Measurements from ENCODE around the gene CDH23.
"Not testable (repeated sequence)": the region's sequence is repeated elsewhere in the genome, so short reads cannot be mapped to it uniquely, and the experiment has no call there.

Gene CDH23

DNA sequence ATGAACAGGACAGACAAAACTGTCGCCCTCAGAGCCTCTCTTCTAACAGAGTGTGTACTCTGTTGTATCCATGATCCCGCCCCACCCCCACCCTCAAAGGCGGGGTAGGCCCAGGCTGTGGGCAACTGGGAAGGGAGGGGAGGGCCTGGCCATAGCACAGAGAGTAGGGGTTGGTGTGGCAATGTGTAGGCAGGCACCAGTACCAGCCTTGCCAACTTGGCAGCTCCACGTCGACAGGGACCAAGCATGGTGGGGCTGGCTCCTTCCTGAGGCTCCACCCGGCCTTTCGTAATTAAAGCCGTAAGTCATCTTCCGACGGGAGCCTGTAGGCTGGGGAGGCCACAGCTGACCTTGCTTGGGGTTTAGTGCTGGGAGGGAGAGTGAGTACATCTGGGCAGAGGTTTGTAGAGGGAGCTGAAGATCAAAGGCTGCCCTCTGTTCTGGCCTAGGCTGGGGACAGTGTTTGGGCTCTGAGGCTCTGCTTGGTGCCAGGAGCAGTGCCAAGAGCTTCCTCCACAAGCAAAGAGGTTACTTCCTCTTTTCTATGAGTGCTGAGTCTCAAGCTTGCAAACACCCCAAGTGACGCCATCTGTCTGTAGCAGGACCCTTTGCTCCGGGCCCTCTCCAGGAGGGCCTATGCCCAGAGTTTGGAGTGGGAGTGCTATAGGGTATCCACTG, 201.2 kb downstream of the CDH23 start:
- no peak for DNase-seq (ENCODE audit: extremely low read depth in 1 of 2, low read depth in 1 of 2)

DNA sequence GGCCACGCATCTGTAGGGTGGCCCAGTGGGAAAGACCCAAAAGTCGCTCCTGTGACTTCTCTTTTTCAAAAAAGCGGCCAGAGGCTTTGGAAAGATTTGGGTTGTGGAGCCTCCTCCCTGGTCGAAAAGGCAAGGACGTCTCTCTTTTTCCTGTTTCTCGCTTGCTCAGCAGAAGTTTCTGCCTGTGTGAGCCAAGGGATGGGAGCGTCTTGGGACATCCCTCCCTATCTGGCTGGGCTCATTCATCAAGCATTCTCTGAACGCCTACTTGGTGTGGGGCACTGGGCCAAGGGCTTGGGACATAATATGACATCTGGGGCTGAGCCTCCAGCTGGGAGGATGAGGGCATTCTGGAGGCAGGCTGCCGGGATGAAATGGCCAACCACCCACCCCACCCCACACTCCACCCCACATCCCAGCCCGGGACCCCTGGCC, 201.9 kb downstream of the CDH23 start:
- DNase-seq (ENCODE audit: extremely low read depth in 1 of 2, low read depth in 1 of 2): no peak

DNA sequence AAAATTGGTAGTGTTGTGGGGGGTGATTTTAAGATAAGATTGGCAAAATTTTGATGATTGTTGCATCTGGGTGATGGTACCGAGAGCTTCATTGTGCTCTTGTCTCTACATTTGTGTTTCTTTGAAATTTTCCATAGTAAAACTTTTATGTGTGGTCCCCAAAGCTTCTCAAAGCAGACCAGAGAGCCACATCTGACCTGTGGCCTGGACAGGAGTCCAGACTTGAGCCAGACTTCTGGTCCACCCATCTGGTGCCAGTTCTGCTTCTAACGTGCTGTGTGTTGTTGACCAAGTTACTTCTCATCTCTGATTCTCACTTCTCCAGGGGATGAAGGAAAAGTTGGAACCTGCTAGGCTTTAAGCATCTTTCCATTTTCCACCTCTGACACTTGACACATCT, 202.8 kb downstream of the CDH23 start:
- no peak for DNase-seq (ENCODE audit: extremely low read depth in 1 of 2, low read depth in 1 of 2)

DNA sequence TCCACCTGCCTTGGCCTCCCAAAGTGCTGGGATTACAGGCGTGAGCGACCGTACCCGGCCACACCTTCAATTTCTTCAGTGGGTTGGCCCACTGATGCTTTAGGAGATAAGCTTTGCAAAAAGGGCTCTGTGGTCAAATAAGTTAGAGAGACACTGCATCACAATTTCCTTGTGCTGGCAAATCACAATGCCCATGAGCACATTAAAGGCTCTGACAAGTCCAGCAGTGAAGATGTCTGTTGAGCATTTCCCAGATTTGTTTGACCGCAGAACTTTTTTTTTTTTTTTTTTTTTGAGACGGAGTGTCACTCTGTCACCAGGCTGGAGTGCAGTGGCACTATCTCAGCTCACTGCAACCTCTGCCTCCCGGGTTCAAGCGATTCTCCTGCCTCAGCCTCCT, 203.5 kb downstream of the CDH23 start:
- DNase-seq (ENCODE audit: extremely low read depth in 1 of 2, low read depth in 1 of 2): not testable (repeated sequence)

DNA sequence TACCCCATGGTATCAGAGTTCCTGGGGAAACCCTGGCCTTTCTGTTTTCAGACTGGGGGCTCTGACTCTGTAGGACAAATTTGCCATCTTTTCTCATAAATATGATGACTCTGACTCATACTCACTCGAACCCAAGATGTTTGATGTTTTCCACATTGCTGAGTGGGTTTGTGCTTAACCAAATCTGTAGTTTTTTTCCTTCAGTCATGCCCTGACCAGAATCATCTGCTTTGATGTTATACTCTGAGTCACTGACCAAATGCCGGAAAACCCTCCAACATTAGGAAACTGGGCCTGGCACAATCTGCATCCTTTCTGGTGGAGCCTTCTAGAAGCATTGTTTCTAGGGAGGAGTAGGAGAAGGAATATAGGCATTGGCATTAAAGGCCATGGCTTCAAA, 204.1 kb downstream of the CDH23 start:
- no peak for DNase-seq (ENCODE audit: extremely low read depth in 1 of 2, low read depth in 1 of 2)

DNA sequence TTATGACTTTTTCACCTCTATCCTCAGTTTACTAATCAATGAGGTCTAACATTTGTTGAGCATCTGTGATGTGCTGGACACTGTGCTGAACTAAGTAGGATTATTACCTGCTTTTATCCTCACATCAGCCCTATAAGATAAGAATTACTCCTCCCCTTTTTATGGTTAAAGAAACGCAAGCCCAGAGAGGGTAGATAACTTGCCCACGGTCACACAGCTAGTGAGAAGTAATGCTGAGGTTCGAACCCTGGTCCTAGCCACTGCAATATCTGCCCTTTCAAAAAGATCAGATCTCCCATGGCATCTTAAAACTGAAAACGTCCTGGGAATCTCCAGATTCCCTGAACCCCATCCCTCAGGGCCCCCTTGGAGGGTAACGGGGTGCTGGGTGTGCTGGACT, 204.6 kb downstream of the CDH23 start:
- DNase-seq (ENCODE audit: extremely low read depth in 1 of 2, low read depth in 1 of 2): no peak

DNA sequence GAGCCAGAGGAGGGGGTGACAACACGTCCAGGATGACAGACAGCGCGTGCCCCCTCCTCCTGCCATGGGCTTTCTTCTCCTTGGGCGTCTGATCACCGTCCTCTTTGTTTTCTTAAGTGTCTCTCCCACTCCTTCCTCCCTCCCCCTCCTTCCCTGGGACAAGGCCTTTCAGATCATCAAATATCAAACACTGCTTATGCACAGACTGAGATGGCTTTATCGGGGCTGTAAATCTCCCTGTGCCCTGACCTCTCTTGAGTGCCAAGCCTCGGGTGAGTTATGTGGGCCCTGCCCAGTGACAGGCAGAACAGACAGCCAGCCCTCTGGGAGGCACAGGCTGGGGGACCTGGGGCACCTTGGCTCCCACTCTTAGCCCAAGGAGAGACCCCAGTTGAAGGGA, 206.4 kb downstream of the CDH23 start:
- DNase-seq (ENCODE audit: extremely low read depth in 1 of 2, low read depth in 1 of 2): no peak

DNA sequence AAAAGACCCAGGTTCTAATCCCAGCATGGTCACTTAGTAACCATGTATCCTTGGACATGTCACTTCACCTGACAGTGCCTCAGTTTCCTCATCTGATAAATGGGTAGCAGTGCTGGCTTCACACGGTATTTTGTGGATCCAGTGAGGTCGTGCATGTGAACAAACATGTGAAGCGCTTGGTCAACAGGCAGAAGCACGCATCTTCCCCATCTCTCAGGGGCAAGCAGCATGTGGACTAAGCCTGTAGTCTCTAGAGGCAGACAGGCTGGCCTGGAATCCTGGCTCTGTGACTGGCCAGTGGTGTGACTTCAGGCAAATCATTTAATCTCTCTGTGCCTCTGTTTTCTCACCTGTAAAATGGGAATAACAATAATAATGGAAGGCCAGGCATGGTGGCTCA, 207.0 kb downstream of the CDH23 start:
- DNase-seq (ENCODE audit: extremely low read depth in 1 of 2, low read depth in 1 of 2): no peak

DNA sequence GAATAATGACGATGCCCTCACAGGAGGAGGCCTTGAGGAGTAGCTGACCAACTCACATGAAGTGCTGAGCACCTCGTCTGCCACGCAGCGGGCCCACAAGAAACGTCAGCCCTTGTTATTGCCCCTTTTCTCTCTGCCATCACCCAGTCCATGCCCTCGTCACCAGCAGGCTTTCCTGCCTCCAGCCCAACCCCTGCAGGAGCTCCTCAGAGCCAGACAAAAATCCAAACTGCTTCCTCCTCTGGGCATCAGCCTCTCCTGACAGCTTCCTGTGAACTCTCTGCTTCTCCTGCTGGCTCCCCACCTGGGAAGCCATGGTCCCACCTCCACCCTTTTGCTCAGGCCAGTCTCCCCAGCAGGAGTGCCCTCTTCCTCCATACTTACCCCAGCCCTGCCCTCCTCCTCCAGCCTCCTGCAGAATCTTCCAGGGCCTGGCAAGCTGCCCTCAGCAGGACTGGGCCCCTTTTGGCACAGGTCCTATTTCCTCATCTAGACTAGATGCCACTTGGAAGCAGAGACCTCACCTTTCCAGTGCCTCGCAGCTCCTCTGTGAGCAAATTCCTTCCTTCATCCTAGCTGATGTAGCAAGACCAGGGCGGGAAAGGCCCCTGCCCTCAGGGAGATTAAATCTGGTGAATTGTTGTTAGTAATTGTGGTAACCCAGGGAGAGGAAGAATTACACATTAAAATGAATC, 207.8 kb downstream of the CDH23 start:
- no peak for DNase-seq (ENCODE audit: extremely low read depth in 1 of 2, low read depth in 1 of 2)

DNA sequence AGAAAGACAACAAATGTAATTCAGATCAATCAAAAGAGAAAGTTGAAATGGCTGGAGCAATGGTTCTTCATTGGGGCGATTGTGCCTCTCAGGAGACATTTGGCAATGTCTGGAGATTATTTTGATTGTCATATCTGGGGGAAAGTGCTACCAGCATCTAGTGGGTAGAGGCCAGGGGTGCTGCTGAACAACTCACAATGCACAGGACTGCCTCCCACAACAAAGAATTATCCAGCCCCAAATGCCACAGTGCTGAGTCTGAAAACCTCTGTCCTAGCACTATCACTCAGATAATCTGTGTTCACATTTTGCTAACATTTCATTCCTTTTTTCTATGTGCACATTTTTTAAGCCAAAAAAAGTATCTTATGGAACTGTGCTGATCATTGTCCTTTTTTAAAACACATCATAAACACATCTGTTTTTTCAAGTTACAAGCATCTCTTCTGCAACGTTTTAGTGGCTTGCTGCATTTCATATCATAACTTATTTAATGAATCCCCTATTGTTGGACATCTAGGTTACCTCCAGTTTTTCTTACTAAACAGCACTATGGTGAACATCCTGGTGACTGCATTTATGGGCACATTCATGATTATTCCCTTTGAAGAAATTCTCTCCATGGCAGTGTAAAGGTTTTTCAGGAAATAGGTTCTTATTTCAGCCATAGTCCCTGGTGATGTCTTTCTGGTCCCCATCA, 208.7 kb downstream of the CDH23 start:
- DNase-seq (ENCODE audit: extremely low read depth in 1 of 2, low read depth in 1 of 2): no peak

DNA sequence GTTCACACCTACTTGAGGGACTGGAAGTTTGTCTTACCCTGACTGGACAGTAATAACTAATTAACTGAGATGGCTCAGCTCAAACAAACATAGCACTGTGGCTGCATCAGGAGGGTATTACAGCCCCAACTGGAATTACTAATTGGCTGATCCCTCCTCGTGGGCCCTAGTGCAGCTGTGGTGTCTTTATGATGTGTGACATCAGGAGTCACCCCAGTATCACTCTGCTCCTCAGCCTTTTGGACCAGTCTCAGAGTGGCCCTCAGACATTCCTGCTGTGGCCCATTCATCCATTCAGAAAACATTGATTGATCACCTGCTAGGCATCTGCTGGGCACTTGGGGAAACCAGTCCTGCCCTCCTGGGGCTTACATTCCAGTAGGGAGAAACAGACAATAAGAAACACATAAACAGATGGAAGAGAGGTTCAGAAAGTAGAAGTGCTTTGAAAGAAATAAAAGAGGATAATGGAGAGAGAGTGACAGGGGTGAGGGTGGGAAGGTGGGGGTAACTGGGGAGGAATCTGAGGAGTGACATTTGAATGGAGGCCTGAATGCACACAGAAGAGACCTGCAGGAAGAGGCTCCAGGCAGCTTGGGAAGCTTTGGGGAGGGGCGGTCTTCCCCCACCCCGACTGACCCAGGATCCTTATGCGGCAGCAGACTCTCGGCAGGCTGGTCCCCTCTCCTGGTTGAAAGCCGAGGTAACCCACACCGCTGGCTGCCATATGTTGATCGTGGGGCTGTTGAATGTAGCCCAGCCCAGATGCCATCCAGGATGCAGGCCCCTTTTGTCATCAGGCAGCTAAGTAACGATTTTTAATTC, 209.7 kb downstream of the CDH23 start:
- no peak for DNase-seq (ENCODE audit: extremely low read depth in 1 of 2, low read depth in 1 of 2)

DNA sequence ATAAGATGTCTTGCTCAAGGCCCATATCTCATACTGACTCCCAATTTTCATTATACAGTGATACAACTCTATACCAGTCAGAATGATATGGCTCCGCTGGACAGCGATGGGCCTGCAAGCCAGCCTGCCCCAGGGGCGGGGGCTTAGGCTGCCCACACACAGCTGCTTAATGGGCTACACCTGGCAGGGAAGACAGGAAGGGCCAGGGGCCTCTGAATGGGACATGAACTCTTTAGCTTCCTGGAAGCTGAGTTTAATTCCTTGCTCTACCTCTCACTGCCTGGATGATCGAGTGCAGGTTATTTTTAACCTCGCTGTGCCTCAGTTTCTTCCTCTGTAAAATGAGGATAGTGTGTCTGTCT, 210.3 kb downstream of the CDH23 start:
- DNase-seq (ENCODE audit: extremely low read depth in 1 of 2, low read depth in 1 of 2): no peak

DNA sequence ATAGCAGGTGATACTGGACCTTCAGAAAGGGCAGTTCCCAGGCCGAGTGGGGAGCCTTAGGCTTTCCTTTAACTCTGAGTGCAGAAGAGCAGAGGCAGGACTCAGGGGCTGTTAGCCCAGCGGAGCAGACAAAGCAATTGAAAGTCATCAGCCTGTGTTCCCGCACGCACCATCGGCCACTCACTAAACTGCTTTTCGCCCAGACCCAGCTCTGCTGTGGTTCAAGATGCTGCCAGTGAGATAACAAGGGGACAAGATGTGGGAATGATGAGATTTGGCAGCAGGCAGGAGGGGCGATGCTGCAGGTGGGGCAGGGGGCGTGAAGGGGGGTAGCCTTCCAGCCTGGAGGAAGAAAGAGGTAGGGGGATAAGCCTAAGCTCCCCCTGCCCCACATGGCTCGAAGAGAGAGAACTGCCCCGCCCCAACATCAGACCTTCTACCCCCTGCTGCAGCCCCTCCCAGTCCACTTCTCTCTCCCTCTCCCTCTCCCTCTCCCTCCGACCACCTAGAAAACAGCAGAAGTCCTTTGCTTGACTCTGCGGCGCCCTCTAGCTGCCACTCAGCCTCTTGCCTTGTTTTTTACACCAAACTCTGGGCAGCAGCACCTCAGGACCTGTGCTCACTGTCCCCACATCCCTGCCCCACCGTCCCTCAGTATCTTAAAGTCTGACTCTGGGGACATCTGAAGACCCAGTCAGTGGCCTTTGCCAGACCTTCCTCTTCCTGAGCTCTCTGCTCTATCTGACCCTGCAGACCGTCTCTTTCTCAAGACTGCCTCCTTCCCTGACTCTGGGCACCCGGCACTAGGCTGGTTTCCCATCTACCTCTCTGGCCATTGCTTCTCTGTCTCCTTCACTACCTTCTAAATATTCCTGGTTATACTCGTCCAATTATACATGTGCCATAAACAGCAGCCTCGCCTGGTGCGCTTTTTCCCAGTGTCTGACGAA, 212.4 kb downstream of the CDH23 start:
- DNase-seq (ENCODE audit: extremely low read depth in 1 of 2, low read depth in 1 of 2): peak; percentile 5 to 51

DNA sequence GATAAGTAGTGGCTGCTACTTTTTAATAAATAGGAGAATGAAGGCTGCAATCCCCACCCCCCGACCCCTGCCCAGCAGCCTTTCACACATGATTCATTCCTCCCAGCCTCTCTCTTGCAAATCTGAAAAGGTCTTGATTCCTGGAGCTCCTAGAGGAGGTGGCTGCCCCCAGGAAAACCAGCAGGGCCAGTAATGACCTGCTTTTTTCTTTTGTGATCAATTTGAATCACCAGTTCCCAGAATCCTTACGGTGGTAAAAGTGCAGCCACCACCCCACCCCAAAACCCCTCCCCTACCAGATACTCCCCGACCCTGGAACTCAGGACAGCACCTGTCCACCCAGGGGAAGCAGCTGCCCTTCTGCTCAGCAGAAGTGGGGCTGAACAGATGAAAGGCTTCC, 213.9 kb downstream of the CDH23 start:
- DNase-seq (ENCODE audit: extremely low read depth in 1 of 2, low read depth in 1 of 2): no peak

DNA sequence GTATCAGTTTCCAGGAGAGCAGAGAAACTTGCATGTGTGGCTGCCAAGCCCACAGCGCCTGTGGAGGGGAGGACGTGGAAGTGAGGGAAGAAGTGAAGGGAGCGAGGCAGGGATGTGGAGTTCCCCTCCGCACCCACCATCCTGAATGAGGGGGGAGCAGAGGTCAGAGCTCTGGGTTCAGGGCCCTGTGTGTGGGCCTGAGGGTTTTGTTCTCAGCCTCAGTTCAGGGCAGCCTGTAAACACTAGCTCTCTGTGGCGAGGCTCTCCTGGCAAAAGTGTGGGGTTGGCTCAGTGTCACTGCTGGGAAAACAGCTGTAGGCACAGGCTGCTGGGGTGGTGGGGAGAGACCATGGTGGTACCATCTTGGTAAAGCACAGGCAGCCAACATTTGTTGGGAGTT, 214.4 kb downstream of the CDH23 start:
- no peak for DNase-seq (ENCODE audit: extremely low read depth in 1 of 2, low read depth in 1 of 2)

DNA sequence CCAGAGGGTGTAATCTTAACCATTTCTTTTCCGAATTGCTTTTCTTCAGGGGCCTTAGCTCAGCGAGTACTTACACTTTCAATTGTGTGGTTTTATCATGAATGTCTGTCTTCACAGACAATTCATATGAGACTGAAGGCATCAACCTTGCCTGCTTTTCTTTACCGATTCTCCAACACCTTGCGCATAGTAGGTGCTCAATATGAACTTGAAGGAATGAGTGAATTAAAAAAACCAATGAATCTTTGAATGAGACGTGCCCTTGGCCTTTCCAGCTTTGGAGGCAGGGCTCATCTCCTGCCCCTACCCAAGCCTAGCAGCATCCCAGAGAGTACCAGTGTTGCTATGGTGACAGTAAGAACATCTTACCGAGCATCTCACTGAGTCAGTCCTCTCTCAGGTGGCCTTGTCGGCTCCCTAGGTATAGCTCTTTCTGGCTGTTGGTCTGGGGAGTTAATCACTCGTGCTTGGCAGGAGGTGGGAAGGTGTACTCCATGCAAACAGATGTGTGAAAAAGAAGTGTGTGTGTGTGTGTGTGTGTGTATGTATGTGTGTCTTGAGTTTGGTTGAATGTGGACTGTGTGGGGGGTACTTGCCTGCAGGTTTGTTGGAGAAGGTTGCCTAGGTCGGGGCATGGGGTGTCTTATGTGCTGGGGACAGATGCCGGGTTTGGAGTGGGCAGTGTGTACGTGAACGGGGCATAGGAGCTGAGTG, 215.1 kb downstream of the CDH23 start:
- DNase-seq (ENCODE audit: extremely low read depth in 1 of 2, low read depth in 1 of 2): no peak

DNA sequence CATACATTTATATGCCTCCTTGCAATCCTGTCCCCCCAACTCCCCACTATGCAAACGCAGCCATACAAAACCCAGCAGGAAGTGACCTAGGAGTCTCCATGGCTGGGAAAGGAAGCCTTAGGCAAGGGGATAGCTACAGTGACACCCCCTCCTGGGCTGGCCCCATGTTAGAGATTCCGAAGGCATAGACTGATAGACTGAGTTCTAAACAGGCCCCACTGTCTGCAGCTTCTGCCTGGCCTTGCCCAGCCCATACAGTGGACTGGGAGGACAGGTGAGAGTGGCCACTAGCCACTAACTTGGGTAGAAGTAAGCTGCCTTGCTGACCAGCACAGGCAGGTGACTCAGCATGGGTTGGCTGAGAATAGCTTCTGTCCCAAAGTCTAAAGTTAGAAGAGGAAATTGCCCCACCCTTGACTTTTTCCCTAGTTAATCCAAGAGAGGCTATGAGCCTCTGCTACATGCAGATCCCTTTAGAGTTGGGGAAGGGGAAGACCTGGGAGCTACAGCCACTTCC, 216.6 kb downstream of the CDH23 start:
- DNase-seq (ENCODE audit: extremely low read depth in 1 of 2, low read depth in 1 of 2): no peak

DNA sequence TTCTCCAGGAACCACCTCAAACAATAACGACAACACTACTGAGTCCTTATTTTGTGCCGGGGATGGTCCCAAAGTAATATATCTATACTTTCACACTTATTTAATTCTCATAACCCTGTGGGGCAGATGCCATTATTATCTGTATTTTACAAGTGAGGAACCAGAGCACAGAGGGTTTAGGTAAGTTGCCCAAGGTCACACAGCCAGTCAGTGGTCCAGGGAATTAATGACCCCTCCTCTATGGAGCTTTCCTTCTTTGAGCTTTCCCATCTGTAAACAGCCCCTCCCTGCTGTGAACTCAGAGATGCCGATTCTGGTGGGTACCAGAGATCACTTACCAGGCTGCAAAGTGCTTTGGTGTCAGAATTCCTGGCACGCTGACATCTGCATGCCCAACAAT, 217.2 kb downstream of the CDH23 start:
- DNase-seq (ENCODE audit: extremely low read depth in 1 of 2, low read depth in 1 of 2): no peak

DNA sequence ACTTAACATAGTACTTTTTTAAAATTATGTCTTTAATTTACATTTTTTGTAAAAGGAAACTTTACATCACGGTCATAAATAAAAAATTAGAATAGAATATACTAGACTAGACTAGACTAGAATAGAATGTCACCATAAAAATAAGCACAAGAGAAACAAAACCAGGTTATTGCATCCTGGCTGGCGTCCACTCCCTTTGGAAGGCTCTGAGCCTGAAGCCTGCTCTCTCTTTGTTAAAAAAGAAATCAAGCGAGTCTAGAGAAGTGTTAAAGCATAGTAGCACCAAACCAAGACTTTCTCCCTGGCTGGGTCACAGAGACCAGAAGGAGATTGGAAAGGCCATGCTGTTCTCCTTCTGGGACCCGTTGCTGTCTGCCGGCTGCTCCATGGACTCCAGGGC, 218.2 kb downstream of the CDH23 start:
- no peak for DNase-seq (ENCODE audit: extremely low read depth in 1 of 2, low read depth in 1 of 2)

All from activated CD8-positive, alpha-beta memory T cell treated with anti-CD3 and anti-CD28 coated beads for 1 hour (primary cell).